ENCODE results near the gene TEPSIN.

Gene TEPSIN

DNA sequence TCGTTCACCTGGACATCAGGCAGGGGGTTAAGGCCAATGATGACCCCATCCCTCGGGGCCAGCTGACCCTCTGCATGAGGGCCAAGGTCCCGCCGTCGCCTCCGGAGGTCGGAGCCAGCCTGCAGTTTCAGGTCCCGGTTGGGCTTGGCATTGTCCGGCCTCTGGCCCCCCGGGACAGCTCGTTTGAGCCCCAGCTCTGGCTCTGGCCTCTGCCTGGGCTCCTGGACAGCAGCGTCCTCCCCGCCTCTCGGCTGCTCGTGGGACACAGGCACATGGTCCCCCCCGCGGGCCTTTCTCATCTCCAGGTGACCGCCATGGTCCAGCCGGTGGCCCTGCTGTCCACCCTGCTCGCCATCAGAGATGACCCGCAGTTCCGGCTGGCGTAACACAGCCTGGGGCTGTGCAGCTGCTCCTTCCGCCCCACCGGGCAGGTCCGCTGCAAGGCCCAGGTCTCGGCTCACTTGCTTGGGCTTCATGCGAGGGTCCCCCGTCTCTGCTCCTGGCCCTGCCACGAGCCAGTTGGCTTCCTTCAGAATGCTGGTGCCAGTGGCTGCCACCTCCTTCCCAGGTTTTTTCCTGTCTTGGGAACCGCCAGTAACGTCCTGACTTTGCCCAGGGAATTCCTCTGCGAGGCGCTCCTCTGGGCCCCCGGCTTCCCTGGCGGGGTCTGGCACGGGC is 6.9 kb upstream of the TEPSIN start:
- Histone ChIP-seq H3K4me2 (peak overlapping the region; percentile 55), H3K27ac (peak overlapping the region; percentile 19; the same call in 1 of the 2 replicates), H3K9me3 (no peaks in the 10 kb centered on the region), H3K4me1 (peaks cover 52% of the 10 kb centered on the region), H4K20me1 (peaks cover 81% of the 10 kb centered on the region), H3K9ac (0 out of 2 replicates have a peak overlapping the region, but pooled peaks have one; percentile 46), H3K36me3 (peaks cover 61% of the 10 kb centered on the region), H3K4me3 (no peak overlapping the region), H3K27me3 (no peaks in the 10 kb centered on the region)
- no peak for TF ChIP-seq Cebpa-rat (IDR thresholded peaks at IDR 0.05)

DNA sequence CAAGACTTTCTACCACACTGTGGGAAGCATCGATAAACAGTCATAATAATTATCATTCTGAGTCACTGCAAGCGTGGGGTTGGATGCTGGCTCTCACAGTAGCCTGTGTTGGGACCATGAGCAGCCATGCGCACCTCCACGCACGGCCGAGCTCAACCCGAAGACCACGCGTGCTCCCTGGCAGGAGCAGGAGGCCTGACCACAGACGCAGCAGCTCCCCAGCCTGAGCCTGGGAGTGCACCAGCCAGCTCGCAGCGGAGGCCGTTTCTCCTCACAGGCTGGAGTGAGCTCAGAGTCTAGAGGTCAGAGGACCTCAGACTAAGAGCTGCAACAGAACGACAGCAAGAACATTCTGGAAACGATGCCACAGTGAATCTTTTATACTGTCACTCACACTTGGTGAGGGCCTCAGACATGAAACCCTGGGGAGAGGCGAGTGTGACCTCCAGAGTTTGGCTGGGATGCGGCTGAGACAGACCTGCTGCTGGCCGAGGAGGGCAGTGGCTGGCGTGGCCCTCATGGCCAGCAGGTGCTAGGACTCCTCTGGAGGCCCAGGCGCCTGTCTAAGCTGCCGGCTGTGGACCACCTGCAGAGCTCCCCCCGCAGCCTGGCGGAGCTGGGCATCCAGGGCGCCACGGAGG is 6.3 kb upstream of the TEPSIN start:
- Histone ChIP-seq H3K36me3 (peaks cover 58% of the 10 kb centered on the region), H4K20me1 (peaks cover 81% of the 10 kb centered on the region), H3K4me2 (peak overlapping the region; percentile 55), H3K27me3 (no peaks in the 10 kb centered on the region), H3K4me3 (no peak overlapping the region), H3K9me3 (no peaks in the 10 kb centered on the region), H3K4me1 (peaks cover 52% of the 10 kb centered on the region), H3K9ac (peak overlapping the region; percentile 46), H3K27ac (peak overlapping the region; percentile 19; the same call in 1 of the 2 replicates)
- no peak for TF ChIP-seq Cebpa-rat (IDR thresholded peaks at IDR 0.05)

DNA sequence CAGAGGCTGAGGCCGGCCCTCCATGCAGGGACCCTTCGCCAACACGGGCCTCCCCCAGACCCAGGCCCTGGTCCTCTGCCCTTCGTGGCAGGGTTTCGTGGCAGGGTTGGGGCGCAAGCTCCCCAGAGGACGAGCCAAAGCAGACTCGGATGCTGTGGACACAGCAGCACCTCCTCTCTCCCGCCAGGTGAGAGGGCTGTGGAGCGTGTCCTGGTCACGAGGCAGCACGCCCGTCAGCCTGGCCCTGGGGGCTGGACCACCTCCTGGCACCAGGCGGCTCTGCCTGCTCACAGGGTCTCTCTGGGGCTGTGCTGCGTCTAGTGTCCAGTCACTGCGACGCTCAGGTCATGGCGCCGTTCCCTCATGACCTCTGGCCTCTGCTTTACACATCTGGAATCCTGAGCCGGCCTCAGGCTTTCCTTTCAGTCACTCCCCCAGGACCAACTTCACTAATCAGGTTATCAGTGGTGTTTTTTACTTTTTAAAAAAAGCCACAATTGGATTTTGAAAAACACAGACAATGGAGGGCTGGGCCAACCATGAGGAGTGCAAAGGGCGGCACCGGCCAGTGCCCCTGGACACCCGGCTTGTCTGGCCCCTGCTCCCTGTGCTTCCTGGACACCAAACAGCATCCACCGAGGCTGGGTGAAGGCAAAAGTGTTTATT is 5.6 kb upstream of the TEPSIN start:
- Histone ChIP-seq H3K9ac (peak overlapping the region; percentile 46), H3K9me3 (no peaks in the 10 kb centered on the region), H3K36me3 (peaks cover 52% of the 10 kb centered on the region), H3K4me2 (peak overlapping the region; percentile 55), H3K27me3 (no peaks in the 10 kb centered on the region), H3K27ac (peak overlapping the region; percentile 27; the same call in 1 of the 2 replicates), H3K4me1 (peaks cover 48% of the 10 kb centered on the region), H4K20me1 (peaks cover 78% of the 10 kb centered on the region), H3K4me3 (no peak overlapping the region)
- no peak for TF ChIP-seq Cebpa-rat (IDR thresholded peaks at IDR 0.05)

DNA sequence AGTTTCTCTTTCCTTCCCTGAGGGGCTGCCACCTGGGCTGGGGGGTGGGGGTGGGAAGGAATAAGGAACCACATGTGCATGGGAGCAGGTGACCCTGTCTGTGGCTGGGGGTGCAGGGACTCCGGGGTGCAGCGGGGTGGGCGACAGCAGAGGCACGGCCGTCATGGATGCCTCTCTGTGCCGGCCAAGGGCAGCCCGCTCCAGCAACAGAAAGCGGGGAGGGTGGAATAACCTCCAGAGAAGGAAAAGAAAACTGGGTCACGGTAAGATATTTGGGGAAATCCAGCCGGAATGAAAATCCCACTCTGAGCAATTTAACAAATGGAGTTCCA is 4.4 kb upstream of the TEPSIN start:
- no peak overlapping the region for H3K27ac ChIP-seq
- no peak for TF ChIP-seq Cebpa-rat (IDR thresholded peaks at IDR 0.05)
- H3K36me3 ChIP-seq: peaks cover 45% of the 10 kb centered on the region
- peaks cover 76% of the 10 kb centered on the region for H4K20me1 ChIP-seq
- H3K4me2 ChIP-seq: no peak overlapping the region
- no peak overlapping the region for H3K9ac ChIP-seq
- no peaks in the 10 kb centered on the region for H3K9me3 ChIP-seq
- H3K4me3 ChIP-seq: no peak overlapping the region
- no peaks in the 10 kb centered on the region for H3K27me3 ChIP-seq
- peaks cover 49% of the 10 kb centered on the region for H3K4me1 ChIP-seq

DNA sequence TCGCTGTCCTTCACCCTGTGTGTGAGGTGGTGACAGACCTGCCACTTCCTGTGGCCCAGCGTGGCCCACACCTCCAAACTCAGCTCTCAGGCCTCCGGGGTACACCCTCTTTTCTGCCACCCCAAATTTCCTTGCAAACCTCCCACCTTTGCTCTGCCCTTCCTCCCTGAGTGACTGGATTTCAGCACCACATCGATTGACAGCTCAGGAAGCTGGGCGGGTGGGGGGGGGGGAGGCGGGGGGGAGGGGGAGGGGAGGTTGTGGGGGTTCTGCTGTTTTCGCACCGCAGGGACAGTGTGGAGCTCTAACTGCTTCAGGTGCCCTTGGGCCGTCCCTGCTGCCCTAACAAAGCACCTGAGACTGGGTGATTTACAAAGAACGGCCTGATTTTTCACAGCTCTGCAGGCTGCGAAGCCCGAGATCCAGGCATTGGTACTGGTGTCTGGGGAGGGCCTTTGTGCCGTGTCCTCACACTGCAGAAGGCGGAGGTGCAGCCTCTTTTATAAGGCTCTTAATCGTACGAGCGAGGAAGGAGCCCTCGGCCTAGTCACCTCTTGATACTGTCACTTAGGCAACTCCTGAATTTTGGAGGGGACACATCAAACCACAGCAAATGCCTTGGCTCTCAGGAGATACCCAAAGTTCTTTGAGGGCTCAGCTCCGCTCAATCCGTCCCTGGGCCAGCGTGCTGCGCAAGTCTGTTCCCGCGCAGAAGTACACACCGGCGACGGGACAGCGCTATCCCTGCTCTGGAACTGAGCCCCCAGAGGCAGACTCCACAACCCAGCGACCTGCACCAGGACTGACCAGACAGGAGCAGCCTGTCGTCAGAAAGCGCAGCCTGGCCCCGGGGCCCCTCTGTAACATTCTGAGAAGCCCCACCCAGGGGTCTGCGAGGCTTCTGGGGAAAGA is 3.8 kb upstream of the TEPSIN start:
- no peak overlapping the region for H3K27ac ChIP-seq
- no peak overlapping the region for H3K4me3 ChIP-seq
- no peak overlapping the region for H3K9ac ChIP-seq
- H3K4me2 ChIP-seq: peak overlapping the region; percentile 88; the same call in 1 of the 2 replicates
- no peak for TF ChIP-seq Cebpa-rat (IDR thresholded peaks at IDR 0.05)
- H3K4me1 ChIP-seq: peaks cover 55% of the 10 kb centered on the region
- H3K27me3 ChIP-seq: no peaks in the 10 kb centered on the region
- H3K36me3 ChIP-seq: peaks cover 42% of the 10 kb centered on the region
- peaks cover 77% of the 10 kb centered on the region for H4K20me1 ChIP-seq
- no peaks in the 10 kb centered on the region for H3K9me3 ChIP-seq

DNA sequence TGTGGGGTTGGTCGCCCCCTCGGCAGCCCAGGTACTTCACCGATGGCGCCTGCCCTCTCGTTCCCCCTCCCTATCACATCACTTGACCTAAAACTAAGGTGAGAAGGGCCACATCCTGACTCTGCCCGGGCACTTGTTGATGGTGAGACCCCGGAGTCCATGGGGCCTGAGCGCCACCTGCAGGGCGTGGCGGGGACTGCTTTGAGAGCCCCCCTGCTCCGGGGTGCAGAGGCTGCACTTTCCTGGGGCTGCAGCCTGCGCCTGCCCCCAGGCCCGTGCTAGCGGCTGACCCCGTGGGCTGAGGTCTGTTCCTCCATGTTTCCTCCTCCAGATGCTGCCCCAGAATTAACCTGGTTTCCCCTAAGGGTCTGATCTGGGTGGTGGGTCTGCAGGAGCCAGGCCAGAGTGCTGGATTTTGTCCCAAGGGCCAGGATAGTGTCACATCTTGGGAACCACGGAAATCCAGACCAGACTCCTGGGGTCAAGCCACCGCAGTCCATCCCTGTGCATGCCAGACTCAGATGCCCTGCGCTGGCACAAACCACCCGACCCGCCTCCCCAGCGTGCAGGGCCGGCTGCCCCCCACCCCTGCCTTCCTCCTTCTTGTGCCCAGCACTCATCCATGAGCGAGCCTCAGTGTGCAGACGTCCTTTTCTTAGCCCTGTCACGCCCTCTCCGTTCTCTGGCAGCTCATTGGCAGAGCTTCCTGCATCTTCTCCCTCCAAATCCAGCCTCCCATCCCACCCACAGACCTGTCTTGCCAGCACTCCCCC is 3.0 kb upstream of the TEPSIN start:
- no peak for TF ChIP-seq Cebpa-rat (IDR thresholded peaks at IDR 0.05)
- no peaks in the 10 kb centered on the region for H3K9me3 ChIP-seq
- H3K27ac ChIP-seq: no peak overlapping the region
- H3K36me3 ChIP-seq: peaks cover 41% of the 10 kb centered on the region
- H3K4me1 ChIP-seq: peaks cover 63% of the 10 kb centered on the region
- H3K27me3 ChIP-seq: no peaks in the 10 kb centered on the region
- no peak overlapping the region for H3K9ac ChIP-seq
- H3K4me2 ChIP-seq: peak overlapping the region; percentile 88
- peaks cover 83% of the 10 kb centered on the region for H4K20me1 ChIP-seq
- H3K4me3 ChIP-seq: no peak overlapping the region

DNA sequence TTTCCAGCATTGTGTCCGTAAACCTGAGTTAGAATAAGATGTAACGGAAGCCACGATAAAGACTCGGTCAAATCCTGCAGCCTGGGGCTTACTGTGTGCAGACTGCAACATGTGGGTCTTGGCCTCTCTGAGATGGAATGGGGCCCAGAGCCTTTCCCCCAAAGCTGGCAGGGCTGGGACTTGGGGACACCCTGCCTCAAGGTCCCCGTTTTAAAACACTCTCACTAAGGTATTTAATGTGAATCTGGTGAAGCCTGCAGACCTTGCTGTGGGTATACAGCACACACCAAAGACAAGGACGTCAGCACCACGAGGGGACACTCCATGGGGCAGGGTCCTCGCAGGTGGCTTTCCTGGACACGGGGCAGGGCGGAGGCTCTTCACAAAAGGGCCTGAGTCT is 2.3 kb upstream of the TEPSIN start:
- Histone ChIP-seq H3K27me3 (no peaks in the 10 kb centered on the region), H4K20me1 (peaks cover 83% of the 10 kb centered on the region), H3K4me3 (no peak overlapping the region), H3K4me2 (peak overlapping the region; percentile 88), H3K9ac (no peak overlapping the region; the same call in 1 of the 2 replicates), H3K36me3 (peaks cover 41% of the 10 kb centered on the region), H3K9me3 (no peaks in the 10 kb centered on the region), H3K27ac (no peak overlapping the region), H3K4me1 (peaks cover 66% of the 10 kb centered on the region)
- TF ChIP-seq Cebpa-rat (IDR thresholded peaks at IDR 0.05): no peak

DNA sequence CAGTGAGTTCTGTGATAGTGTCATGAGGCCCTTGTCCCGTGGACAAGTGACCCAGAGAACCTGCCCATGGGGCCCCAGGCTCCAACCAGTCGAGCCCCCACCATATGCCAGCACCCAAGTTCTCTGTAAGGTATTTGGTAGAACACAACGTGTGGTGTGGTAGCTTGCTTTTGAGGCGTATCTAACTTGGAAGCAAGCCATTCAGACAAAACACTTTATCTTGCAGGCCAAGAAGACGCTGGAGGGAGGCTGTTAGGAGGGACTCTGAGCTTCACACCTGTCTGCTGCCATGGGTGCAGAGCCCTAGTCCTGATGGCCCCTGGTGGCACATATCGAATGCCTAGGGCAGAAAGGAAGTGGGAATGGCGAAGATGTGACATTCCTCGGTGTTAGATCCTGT is 1.9 kb upstream of the TEPSIN start:
- peak overlapping the region; percentile 92 for H3K9ac ChIP-seq
- no peak for TF ChIP-seq Cebpa-rat (IDR thresholded peaks at IDR 0.05)
- peaks cover 83% of the 10 kb centered on the region for H4K20me1 ChIP-seq
- H3K27me3 ChIP-seq: no peaks in the 10 kb centered on the region
- H3K4me3 ChIP-seq: peak overlapping the region; percentile 99
- peak overlapping the region; percentile 88 for H3K4me2 ChIP-seq
- H3K36me3 ChIP-seq: peaks cover 41% of the 10 kb centered on the region
- H3K9me3 ChIP-seq: no peaks in the 10 kb centered on the region
- H3K4me1 ChIP-seq: peaks cover 61% of the 10 kb centered on the region
- H3K27ac ChIP-seq: no peak overlapping the region
